ENCODE data around the gene SPSB1.

Gene SPSB1

DNA sequence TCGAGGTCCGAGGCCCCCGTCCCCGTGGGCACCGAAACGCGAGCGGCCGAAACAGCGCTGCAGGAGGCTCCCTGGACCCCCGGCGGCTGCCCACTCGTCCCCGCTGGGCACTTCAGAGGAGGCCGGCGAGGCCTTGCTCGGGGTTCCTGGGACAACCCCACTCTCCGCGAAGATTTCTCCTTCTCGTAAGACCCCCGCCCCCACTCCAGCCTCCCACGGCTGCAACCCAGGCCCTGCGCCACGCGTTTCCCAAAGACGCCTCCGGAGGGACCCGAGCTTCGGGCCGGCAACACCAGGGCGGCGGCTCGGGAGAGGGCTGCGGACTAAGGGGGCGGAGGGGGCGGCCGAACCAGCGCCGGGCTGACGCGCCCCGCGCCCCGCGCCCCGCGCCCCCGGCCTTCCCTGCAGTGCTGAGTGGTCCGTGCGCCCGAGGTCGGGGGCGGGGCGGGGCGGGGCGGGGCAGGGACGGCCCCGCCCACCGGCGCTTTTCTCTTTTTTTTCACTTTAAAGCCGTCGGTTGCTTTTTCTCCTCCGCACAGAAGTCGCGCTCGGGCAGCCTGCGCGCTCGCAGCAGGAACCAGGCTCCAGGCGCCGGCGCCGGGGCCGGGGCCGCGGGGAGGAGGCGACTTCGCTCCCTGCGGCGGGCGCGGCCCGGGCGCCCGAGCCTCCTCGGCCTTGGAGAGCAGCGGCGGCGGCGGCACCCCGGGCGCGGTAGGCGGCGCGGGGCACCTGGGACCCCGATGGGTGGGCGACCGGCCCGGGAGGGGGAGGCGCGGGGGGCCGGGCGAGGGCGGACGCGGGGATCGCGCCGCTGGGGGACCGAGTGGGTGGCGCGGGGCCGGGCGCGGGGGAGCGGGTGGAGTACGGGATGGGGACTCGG is at the start of gene SPSB1:
Gene SPSB1 (plus strand): TSS at position 534 of the 880 bp plus-strand sequence. CDS start 62,998 bp downstream, outside the sequence.
- peak; percentile 56 for DNase-seq

- no peak for DNase-seq
These were observed 49.5 kb upstream of the SPSB1 start for GRCh38 chr1:9243066-9243739.

DNA sequence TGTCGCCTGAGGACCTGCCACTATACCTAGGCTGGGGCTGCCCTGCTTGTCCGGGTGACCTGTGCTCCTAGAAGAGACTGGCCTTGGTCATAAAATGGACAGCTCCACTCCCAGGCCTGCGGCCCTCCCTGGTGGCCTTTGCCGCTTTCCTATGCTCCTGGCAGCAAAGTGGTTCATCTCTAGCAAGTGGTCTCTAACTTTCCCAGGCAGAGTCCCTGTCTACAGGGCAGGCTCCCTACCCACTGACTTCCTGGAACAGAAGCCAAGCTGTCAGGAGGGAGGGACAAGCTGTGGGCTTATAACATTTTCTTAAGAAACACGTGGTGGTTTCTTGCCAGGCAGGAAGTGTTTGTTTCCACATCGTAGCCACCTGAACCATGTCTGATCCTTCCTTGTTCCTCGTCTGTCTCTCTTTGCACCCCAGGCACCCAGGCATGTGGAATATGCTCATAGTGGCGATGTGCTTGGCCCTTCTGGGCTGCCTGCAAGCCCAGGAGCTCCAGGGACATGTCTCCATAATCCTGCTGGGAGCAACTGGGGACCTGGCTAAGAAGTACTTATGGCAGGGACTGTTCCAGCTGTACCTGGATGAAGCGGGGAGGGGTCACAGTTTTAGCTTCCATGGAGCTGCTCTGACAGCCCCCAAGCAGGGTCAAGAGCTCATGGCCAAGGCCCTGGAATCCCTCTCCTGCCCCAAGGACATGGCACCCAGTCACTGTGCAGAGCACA is 48.0 kb upstream of the SPSB1 start:
- no peak for DNase-seq

- DNase-seq: no peak
These were observed 47.5 kb upstream of the SPSB1 start for GRCh38 chr1:9245230-9245619.

- DNase-seq: no peak
These were observed 47.0 kb upstream of the SPSB1 start for GRCh38 chr1:9245661-9246060.

- DNase-seq: no peak
These were observed 46.5 kb upstream of the SPSB1 start for GRCh38 chr1:9246215-9246614.

GRCh38 chr1:9246841-9247785 is 45.6 kb upstream of the SPSB1 start:
- no peak for DNase-seq

DNA sequence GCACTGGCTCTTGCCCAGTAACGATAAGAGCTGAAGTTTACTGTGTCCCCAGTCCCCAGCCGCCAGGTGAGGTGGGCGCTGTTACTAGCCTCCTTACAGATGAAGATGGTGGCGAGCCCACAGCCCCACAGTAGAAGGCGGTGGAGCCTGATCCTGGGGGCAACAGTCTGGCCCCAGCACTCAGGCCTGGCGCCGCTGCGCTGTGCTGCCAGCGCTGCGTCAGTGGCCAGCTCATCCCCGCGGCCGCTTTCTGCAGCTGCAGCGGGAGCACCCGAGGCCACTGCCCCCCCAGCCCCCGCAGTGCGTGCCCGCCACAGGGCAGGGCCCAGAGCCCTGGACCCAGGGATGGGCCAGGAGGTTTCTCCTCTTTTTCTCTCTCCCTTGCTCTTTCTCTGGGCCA is 44.8 kb upstream of the SPSB1 start:
- DNase-seq: no peak

- no peak for DNase-seq
These were observed 44.1 kb upstream of the SPSB1 start for GRCh38 chr1:9248341-9249262.

- DNase-seq: no peak
These were observed 43.5 kb upstream of the SPSB1 start for GRCh38 chr1:9249263-9249533.

- no peak for DNase-seq
These were observed 42.9 kb upstream of the SPSB1 start for GRCh38 chr1:9249534-9250410.

GRCh38 chr1:9250411-9251381 is 42.0 kb upstream of the SPSB1 start:
- DNase-seq: no peak

- DNase-seq: no peak
These were observed 41.2 kb upstream of the SPSB1 start for GRCh38 chr1:9251501-9251900.

DNA sequence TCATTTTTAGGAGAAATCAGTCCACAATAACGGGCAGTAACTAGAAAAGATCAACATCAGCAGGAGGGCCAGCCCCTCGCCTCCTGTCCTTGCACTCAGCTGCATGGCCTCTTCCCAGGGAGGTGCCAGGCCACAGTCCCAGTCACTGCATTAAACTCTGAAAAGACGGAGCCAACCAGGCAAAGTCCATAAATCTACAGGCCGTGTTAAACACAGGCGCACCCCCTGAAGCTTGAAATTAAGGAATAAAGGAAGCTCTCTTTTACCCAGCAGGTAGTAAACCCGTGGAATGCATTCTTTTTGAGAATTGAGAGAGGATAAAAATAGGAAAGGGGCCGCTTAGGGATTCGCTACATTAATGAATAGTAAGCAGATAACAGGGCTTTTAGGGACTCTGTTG is 39.7 kb upstream of the SPSB1 start:
- DNase-seq: no peak

DNA sequence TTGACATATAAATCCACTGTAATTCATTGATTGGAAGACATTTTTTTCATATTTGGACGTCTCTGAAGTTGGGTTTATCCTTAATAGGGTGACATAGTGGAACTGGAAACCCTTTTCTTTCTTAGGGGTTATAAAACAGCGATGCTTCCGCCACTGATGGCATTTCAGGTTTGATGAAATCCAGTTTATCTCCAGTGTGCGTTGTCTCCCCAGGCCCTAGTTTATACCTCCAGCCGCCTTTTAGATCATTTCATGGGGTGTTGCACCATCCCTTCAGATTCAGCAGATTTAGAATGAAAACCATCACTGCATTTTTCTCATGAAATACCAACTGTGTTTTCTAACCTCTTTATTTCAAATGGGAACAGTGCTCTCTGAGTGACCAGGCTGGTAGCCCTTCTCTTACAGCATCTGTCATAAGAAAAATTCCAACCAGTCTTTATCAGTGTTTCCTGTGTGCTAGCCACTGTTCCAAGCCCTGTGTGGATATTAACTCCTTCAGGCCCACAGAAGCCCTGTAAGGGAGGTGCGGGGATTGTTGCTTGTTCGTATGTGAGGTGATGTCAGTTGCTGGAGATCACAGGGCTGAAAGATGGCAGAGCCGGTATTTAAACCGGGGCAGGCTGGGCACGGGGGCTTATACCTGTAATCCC is 39.1 kb upstream of the SPSB1 start:
- DNase-seq: no peak

DNA sequence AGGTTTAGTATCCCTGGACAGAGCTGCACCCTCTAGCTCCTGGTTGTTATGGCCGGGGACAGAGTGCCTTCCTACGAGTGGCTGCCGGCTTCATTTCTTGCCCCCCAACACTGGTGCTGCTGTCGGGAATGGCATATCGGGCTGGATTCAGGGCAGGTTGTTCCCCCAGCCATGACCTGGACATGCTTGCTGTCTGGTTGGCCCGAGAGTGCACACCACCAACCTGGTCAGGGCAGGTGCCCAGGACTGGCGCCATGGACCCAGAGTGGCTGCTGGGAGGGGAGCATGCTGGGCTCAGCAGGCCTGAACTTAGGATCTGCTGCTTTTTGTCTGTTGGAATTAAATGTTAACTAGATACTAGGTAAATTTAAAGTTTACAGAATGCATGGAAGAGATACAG is 36.4 kb upstream of the SPSB1 start:
- DNase-seq: no peak

DNA sequence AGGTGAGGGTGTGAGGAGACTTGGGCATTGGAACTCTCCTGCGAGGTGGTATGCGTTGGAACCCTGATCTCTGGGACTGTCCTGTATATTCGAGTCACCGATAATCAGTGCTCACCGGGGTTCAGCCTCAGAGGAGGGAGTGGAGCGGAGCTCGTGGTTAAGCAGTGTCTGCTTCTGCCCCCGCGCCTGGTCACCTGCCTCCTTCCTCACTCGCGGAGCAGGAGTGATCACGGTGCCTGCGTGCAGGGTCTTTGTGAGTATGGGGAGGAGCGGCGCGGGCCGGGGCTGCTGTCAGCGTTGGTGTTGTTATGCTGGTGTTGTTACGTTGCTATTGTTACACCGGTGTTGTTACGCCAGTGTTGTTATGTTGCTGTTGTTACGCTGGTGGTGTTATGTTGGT is 34.8 kb upstream of the SPSB1 start:
- DNase-seq: no peak

- DNase-seq: no peak
These were observed 34.1 kb upstream of the SPSB1 start for GRCh38 chr1:9258629-9259028.
